Neural progenitor cell (in vitro differentiated cells): ENCODE measurements around the gene KDM2A. TPM values are rescaled to one million over a fixed set of nuclear protein-coding genes. Genes with fewer than 3 reads are reported as not detected.
"Not testable (repeated sequence)": the region's sequence is repeated elsewhere in the genome, so short reads cannot be mapped to it uniquely, and the experiment has no call there.

Source experiments
- DNase-seq: peaks from one replicate; pipeline ENCODE4 v3.0.0-alpha.2; 2016; ENCODE audit warnings: low spot score
- H2AFZ ChIP-seq: fragments of 200-600 bp; sonication (generic); replicated peaks from 2 replicates; pipeline ENCODE4 v1.6.1; 2016; ENCODE audit warnings: antibody characterized with exemption
- H3F3A ChIP-seq: fragments of 200-600 bp; sonication (generic); 2 replicates; pipeline ENCODE4 v1.6.1; 2016; ENCODE audit warnings: antibody characterized with exemption, low read depth
- H3K27ac ChIP-seq: fragments of 200-600 bp; sonication (generic); 2 replicates; pipeline ENCODE4 v1.5.1; 2016; ENCODE audit warnings: mild to moderate bottlenecking
- H3K27me3 ChIP-seq: fragments of 200-600 bp; sonication (generic); 2 replicates; pipeline ENCODE4 v1.6.1; 2016; ENCODE audit warnings: mild to moderate bottlenecking, moderate library complexity
- H3K36me3 ChIP-seq: fragments of 200-600 bp; sonication (generic); 2 replicates; pipeline ENCODE4 v1.5.1; 2016
- H3K4me1 ChIP-seq: fragments of 200-600 bp; sonication (generic); 2 replicates; pipeline ENCODE4 v1.6.1; 2016; ENCODE audit warnings: mixed run types
- H3K4me2 ChIP-seq: fragments of 200-600 bp; sonication (generic); 2 replicates; pipeline ENCODE4 v1.6.1; 2016
- H3K4me3 ChIP-seq: fragments of 200-600 bp; sonication (generic); 2 replicates; pipeline ENCODE4 v1.5.1; 2016
- H3K79me2 ChIP-seq: fragments of 200-600 bp; sonication (generic); 2 replicates; pipeline ENCODE4 v1.6.1; 2016; ENCODE audit warnings: low read depth
- H3K9ac ChIP-seq: fragments of 200-600 bp; sonication (generic); 2 replicates; pipeline ENCODE4 v1.6.1; 2016
- H3K9me3 ChIP-seq: fragments of 200-600 bp; sonication (generic); 2 replicates; pipeline ENCODE4 v1.5.1; 2016; ENCODE audit warnings: low read depth
- H4K20me1 ChIP-seq: fragments of 200-600 bp; sonication (generic); 2 replicates; pipeline ENCODE4 v1.6.1; 2016; ENCODE audit warnings: low read depth
- H3K27ac Mint-ChIP-seq: 3 replicates; pipeline ENCODE4 v1.8.0; 2021; ENCODE audit warnings: mixed read lengths
- H3K27me3 Mint-ChIP-seq: 2 replicates; pipeline ENCODE4 v1.8.0; 2022; ENCODE audit warnings: low read depth, mild to moderate bottlenecking, inconsistent platforms, moderate library complexity, mixed read lengths; ENCODE audit not compliant: insufficient read depth
- H3K36me3 Mint-ChIP-seq: 3 replicates; pipeline ENCODE4 v1.8.0; 2021; ENCODE audit warnings: mixed read lengths
- H3K4me1 Mint-ChIP-seq: 3 replicates; pipeline ENCODE4 v1.8.0; 2021; ENCODE audit warnings: mixed read lengths
- H3K4me3 Mint-ChIP-seq: 3 replicates; pipeline ENCODE4 v1.8.0; 2021; ENCODE audit warnings: mild to moderate bottlenecking, moderate library complexity, mixed read lengths
- H3K9me3 Mint-ChIP-seq: 3 replicates; pipeline ENCODE4 v1.8.0; 2020; ENCODE audit warnings: mixed read lengths
- CTCF ChIP-seq: fragments of 200-600 bp; sonication (generic); IDR thresholded peaks from 2 replicates; pipeline ENCODE4 v1.5.1; 2017; ENCODE audit warnings: antibody characterized with exemption, mild to moderate bottlenecking
- EZH2 ChIP-seq: fragments of 200-600 bp; sonication (generic); IDR thresholded peaks from 2 replicates; pipeline ENCODE4 v1.6.1; 2017; ENCODE audit warnings: antibody characterized with exemption, mild to moderate bottlenecking, moderate library complexity
- EZH2phosphoT487 ChIP-seq: fragments of 200-600 bp; sonication (generic); IDR thresholded peaks from 2 replicates; pipeline ENCODE4 v1.6.1; 2017; ENCODE audit warnings: antibody characterized with exemption
- total RNA-seq: library from RNA; depleted of rRNA; stranded (reverse); fragments of >200 nt; gene quantifications from 2 replicates; pipeline ENCODE4 v1.2.3, GENCODE V29; 2015; ENCODE audit warnings: low replicate concordance

KDM2A gene
- total RNA-seq, 1 donor from 2014 or later = 49.5 TPM

GRCh38 chr11:67167719-67168118 lies 48.7 kb downstream of the KDM2A start:
- Histone ChIP-seq H3F3A (peaks cover 3% of the 10 kb centered on the region), H4K20me1 (peaks cover 88% of the 10 kb centered on the region), H3K9ac (no peak overlapping the region), H2AFZ (no peak overlapping the region), H3K27ac (no peak overlapping the region), H3K4me3 (no peak overlapping the region), H3K36me3 (no peaks in the 10 kb centered on the region), H3K4me2 (no peak overlapping the region), H3K9me3 (no peaks in the 10 kb centered on the region), H3K4me1 (no peaks in the 10 kb centered on the region), H3K27me3 (no peaks in the 10 kb centered on the region), H3K79me2 (peaks cover 97% of the 10 kb centered on the region)
- Mint-ChIP-seq H3K4me1 (no peaks in the 10 kb centered on the region), H3K27ac (no peak overlapping the region), H3K9me3 (no peaks in the 10 kb centered on the region), H3K4me3 (no peak overlapping the region), H3K27me3 (no peaks in the 10 kb centered on the region), H3K36me3 (peaks cover 10% of the 10 kb centered on the region)
- no peak for DNase-seq
- TF ChIP-seq EZH2 (no peak), EZH2phosphoT487 (no peak), CTCF (no peak)

GRCh38 chr11:67168911-67169310 lies 49.8 kb downstream of the KDM2A start:
- not testable (repeated sequence) for H3K27ac Mint-ChIP-seq, H3K4me3 Mint-ChIP-seq, H3K4me2 ChIP-seq, H3K4me1 Mint-ChIP-seq, H3K27ac ChIP-seq, H3K9me3 Mint-ChIP-seq, H3K27me3 Mint-ChIP-seq, H3K27me3 ChIP-seq, DNase-seq, H3K9ac ChIP-seq, H3F3A ChIP-seq, H3K36me3 ChIP-seq, H3K36me3 Mint-ChIP-seq, H3K4me1 ChIP-seq, H2AFZ ChIP-seq, H3K4me3 ChIP-seq, H3K9me3 ChIP-seq
- peaks cover 87% of the 10 kb centered on the region for H4K20me1 ChIP-seq
- peaks cover 97% of the 10 kb centered on the region for H3K79me2 ChIP-seq

DNA sequence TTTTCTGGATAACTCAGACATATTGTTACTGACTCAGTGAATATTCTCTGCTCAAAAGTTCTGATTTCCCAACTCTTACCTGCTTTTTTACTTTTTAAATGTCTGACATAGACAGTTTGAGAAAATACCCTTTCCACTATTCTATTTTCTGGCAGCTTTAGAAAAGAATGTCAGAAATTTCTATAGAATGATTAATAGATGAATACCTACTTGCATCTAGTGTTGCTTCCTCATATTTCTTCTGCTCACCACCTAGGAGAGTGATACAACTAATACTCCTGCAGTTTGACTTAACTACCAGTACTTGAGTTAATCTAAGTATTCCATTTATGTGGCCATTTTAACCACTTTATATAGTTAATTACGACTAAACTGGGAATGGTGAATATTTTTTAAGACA lies 55.2 kb downstream of the KDM2A start:
- H3K36me3 Mint-ChIP-seq = peaks cover 2% of the 10 kb centered on the region
- Histone ChIP-seq H4K20me1 (peaks cover 88% of the 10 kb centered on the region), H3K9ac (no peak overlapping the region), H3F3A (peaks cover 3% of the 10 kb centered on the region), H3K36me3 (no peaks in the 10 kb centered on the region), H3K79me2 (peaks cover 99% of the 10 kb centered on the region), H3K27me3 (no peaks in the 10 kb centered on the region), H3K4me1 (no peaks in the 10 kb centered on the region), H3K4me3 (no peak overlapping the region), H2AFZ (no peak overlapping the region), H3K4me2 (no peak overlapping the region), H3K9me3 (no peaks in the 10 kb centered on the region), H3K27ac (no peak overlapping the region)
- H3K4me1 Mint-ChIP-seq = no peaks in the 10 kb centered on the region
- no peak for DNase-seq
- no peak overlapping the region for H3K4me3 Mint-ChIP-seq
- TF ChIP-seq EZH2phosphoT487 (no peak), CTCF (no peak), EZH2 (no peak)
- no peak overlapping the region for H3K27ac Mint-ChIP-seq
- H3K27me3 Mint-ChIP-seq = no peaks in the 10 kb centered on the region
- H3K9me3 Mint-ChIP-seq = no peaks in the 10 kb centered on the region

DNA sequence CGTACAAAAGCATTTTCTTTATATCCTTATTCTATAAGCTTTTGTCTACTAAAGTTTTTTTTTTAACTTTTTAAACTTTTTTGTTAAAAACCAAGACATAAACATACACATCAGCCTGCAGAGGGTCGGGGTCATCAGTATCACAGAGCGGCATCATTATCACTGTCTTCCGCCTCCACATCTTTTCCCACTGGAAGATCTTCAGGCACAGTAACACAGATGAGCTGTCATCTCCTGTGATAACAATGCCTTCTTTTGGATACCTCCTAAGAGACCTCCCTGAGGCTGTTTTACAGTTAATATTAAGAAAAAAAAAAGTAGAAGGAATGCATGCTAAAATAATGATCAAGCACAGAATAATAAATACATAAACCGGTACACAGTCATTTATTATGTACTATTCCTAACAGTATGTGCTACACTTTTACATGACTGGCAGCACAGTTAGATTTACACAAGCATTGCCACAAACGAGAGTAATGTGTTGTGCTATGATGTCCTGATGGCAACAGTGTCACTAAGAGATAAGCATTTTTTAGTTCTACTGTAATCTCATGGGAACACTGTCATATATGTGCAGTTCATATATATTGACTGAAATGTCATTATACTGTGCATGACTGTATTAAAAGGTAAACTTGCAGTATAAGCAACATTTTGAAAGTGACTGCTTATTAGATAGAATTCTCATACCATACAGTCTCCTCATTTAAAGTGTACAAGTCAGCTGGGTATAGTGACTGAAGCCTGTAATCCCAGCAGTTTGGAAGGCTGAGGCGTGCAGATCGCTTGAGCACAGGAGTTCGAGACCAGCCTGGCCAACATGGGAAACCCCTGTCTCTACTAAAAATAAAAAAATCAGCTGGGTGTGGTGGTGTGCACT lies 58.6 kb downstream of the KDM2A start:
- no peak overlapping the region for H3K9ac ChIP-seq
- peaks cover 71% of the 10 kb centered on the region for H3K79me2 ChIP-seq

More for the DNA sequence above, 58.6 kb downstream of the KDM2A start:
- Histone ChIP-seq H3K4me3 (no peak overlapping the region), H3K4me1 (no peaks in the 10 kb centered on the region), H3K36me3 (peaks cover 11% of the 10 kb centered on the region), H3K27me3 (no peaks in the 10 kb centered on the region), H3K9me3 (no peaks in the 10 kb centered on the region), H2AFZ (no peak overlapping the region), H3K27ac (no peak overlapping the region), H3F3A (peaks cover 3% of the 10 kb centered on the region), H3K4me2 (no peak overlapping the region), H4K20me1 (peaks cover 68% of the 10 kb centered on the region)
- no peak for DNase-seq
- TF ChIP-seq EZH2 (no peak), EZH2phosphoT487 (no peak), CTCF (no peak)
- no peak overlapping the region for H3K4me3 Mint-ChIP-seq
- no peaks in the 10 kb centered on the region for H3K4me1 Mint-ChIP-seq
- peaks cover 6% of the 10 kb centered on the region for H3K36me3 Mint-ChIP-seq
- no peak overlapping the region for H3K27ac Mint-ChIP-seq
- H3K27me3 Mint-ChIP-seq = no peaks in the 10 kb centered on the region
- H3K9me3 Mint-ChIP-seq = no peaks in the 10 kb centered on the region
